GM23338 (cell line): ENCODE measurements around the gene GET3. TPM values are rescaled to one million over a fixed set of nuclear protein-coding genes. Genes with fewer than 3 reads are reported as not detected.

ENCODE experiments used
- ATAC-seq: fragments of 200-7000 bp; cut with Tn5 transposase; 3 replicates; pipeline ENCODE4 v1.9.1; 2020
- DNase-seq: peaks from one replicate; pipeline ENCODE4 v3.0.0-alpha.2; 2015; ENCODE audit warnings: low spot score
- H2AFZ ChIP-seq: fragments of 200-600 bp; sonication (generic); 2 replicates; pipeline ENCODE4 v1.8.0; 2016; ENCODE audit warnings: antibody characterized with exemption, mild to moderate bottlenecking, moderate library complexity
- H3F3A ChIP-seq: fragments of 200-600 bp; sonication (generic); replicated peaks from 2 replicates; pipeline ENCODE4 v1.8.0; 2017; ENCODE audit warnings: antibody characterized with exemption, mixed run types, low read depth
- H3K27ac ChIP-seq: fragments of 200-600 bp; sonication (generic); 2 replicates; pipeline ENCODE4 v1.6.1; 2016; ENCODE audit warnings: low read depth
- H3K27me3 ChIP-seq: fragments of 200-600 bp; sonication (generic); 2 replicates; pipeline ENCODE4 v1.8.0; 2016; ENCODE audit warnings: mild to moderate bottlenecking, mixed run types, moderate library complexity; ENCODE audit not compliant: insufficient read depth
- H3K36me3 ChIP-seq: fragments of 200-600 bp; sonication (generic); 2 replicates; pipeline ENCODE4 v1.8.0; 2016; ENCODE audit warnings: mild to moderate bottlenecking; ENCODE audit not compliant: insufficient read depth
- H3K4me1 ChIP-seq: fragments of 200-600 bp; sonication (generic); 2 replicates; pipeline ENCODE4 v1.8.0; 2016; ENCODE audit warnings: mild to moderate bottlenecking, moderate library complexity; ENCODE audit not compliant: insufficient read depth
- H3K4me2 ChIP-seq: fragments of 200-600 bp; sonication (generic); 2 replicates; pipeline ENCODE4 v1.7.1; 2017; ENCODE audit warnings: mixed run types
- H3K4me3 ChIP-seq: fragments of 200-600 bp; sonication (generic); 2 replicates; pipeline ENCODE4 v1.6.1; 2016; ENCODE audit warnings: mixed run types
- H3K79me2 ChIP-seq: fragments of 200-600 bp; sonication (generic); replicated peaks from 2 replicates; pipeline ENCODE4 v1.8.0; 2017; ENCODE audit warnings: mild to moderate bottlenecking; ENCODE audit not compliant: insufficient read depth
- H3K9me2 ChIP-seq: fragments of 200-600 bp; sonication (generic); 2 replicates; pipeline ENCODE4 v1.8.0; 2017; ENCODE audit not compliant: insufficient read depth
- H4K20me1 ChIP-seq: fragments of 200-600 bp; sonication (generic); replicated peaks from 2 replicates; pipeline ENCODE4 v1.8.0; 2017; ENCODE audit warnings: mild to moderate bottlenecking; ENCODE audit not compliant: insufficient read depth
- H3K27ac Mint-ChIP-seq: 2 replicates; pipeline ENCODE4 v1.8.0; 2020; ENCODE audit warnings: inconsistent platforms, mild to moderate bottlenecking, moderate library complexity, mixed read lengths
- H3K27me3 Mint-ChIP-seq: 3 replicates; pipeline ENCODE4 v1.8.0; 2022; ENCODE audit warnings: low read depth, mild to moderate bottlenecking, moderate library complexity, mixed read lengths, inconsistent platforms; ENCODE audit not compliant: insufficient read depth, poor library complexity
- H3K36me3 Mint-ChIP-seq: 3 replicates; pipeline ENCODE4 v1.8.0; 2021; ENCODE audit warnings: low read depth, mild to moderate bottlenecking, inconsistent platforms, moderate library complexity, mixed read lengths
- H3K4me1 Mint-ChIP-seq: 3 replicates; pipeline ENCODE4 v1.8.0; 2020; ENCODE audit warnings: mild to moderate bottlenecking, inconsistent platforms, mixed read lengths
- H3K4me3 Mint-ChIP-seq: 3 replicates; pipeline ENCODE4 v1.8.0; 2021; ENCODE audit warnings: moderate library complexity, mild to moderate bottlenecking, inconsistent platforms, mixed read lengths
- H3K9me3 Mint-ChIP-seq: 3 replicates; pipeline ENCODE4 v1.8.0; 2020; ENCODE audit warnings: moderate library complexity, mild to moderate bottlenecking, inconsistent platforms, mixed read lengths
- CREB1 ChIP-seq: fragments of 250-450 bp; sonication (Bioruptor Pico); IDR thresholded peaks from 2 replicates; pipeline ENCODE4 v1.5.0; 2020; ENCODE audit warnings: low read depth, mild to moderate bottlenecking, moderate library complexity
- CTCF ChIP-seq, 2 experiments: fragments of 200-600 bp in 1 of 2; sonication (generic) in 1 of 2; conservative IDR thresholded peaks; 2 replicates each; pipeline versions ENCODE4 v1.5.1 to v1.6.1; 2016 to 2017; ENCODE audit warnings: antibody characterized with exemption in 2 of 2, low read depth in 2 of 2, mild to moderate bottlenecking in 2 of 2, moderate library complexity in 1 of 2
- ETS1 ChIP-seq: IDR thresholded peaks from 2 replicates; pipeline ENCODE4 v1.6.1; 2016; ENCODE audit warnings: antibody characterized with exemption
- EZH2phosphoT487 ChIP-seq: fragments of 200-600 bp; sonication (generic); IDR thresholded peaks from one replicate; pipeline ENCODE4 v1.8.1; 2018; ENCODE audit warnings: antibody characterized with exemption; ENCODE audit not compliant: unreplicated experiment
- JUNB ChIP-seq: IDR thresholded peaks from one replicate; pipeline ENCODE4 v1.6.1; 2016; ENCODE audit warnings: antibody characterized with exemption; ENCODE audit not compliant: unreplicated experiment
- NANOG ChIP-seq: IDR thresholded peaks from 2 replicates; pipeline ENCODE4 v1.6.1; 2016; ENCODE audit warnings: antibody characterized with exemption, borderline replicate concordance
- POLR2AphosphoS5 ChIP-seq: IDR thresholded peaks from 2 replicates; pipeline ENCODE4 v1.6.1; 2016; ENCODE audit warnings: antibody characterized with exemption, low read depth
- REST ChIP-seq: IDR thresholded peaks from one replicate; pipeline ENCODE4 v1.6.1; 2018; ENCODE audit warnings: antibody characterized with exemption; ENCODE audit not compliant: unreplicated experiment
- STAT1 ChIP-seq: IDR thresholded peaks from one replicate; pipeline ENCODE4 v1.6.1; 2016; ENCODE audit warnings: antibody characterized with exemption; ENCODE audit not compliant: unreplicated experiment
- ZNF331 ChIP-seq: fragments of 250-450 bp; sonication (Bioruptor Pico); IDR thresholded peaks from 2 replicates; pipeline ENCODE4 v1.5.0; 2020; ENCODE audit warnings: low read depth, mild to moderate bottlenecking, moderate library complexity
- ZNF462 ChIP-seq: fragments of 250-450 bp; sonication (Bioruptor Pico); IDR thresholded peaks from 2 replicates; pipeline ENCODE4 v1.5.0; 2020; ENCODE audit warnings: mild to moderate bottlenecking, moderate library complexity
- polyA plus RNA-seq: library from polyadenylated mRNA; unstranded; fragments of >200 nt; fragmentation: Nextera tagmentation; extraction: Ambion mirVana; gene quantifications from 2 replicates; pipeline ENCODE4 v1.2.1, GENCODE V29; 2016
- total RNA-seq: library from RNA; depleted of rRNA; stranded (reverse); fragments of >200 nt; shearing (Covaris generic); gene quantifications from 2 replicates; pipeline ENCODE4 v1.2.3, GENCODE V29; 2014

GET3 gene
- total and polyA plus RNA-seq, 2 experiments from 2014 or later: 90.4 to 109 TPM

- Histone ChIP-seq H3K4me3 (peak within 1 kb of the TSS; percentile 70), H3K27ac (no peak within 1 kb of the TSS), H3K36me3 (no peaks in the 10 kb centered on the region), H2AFZ (peak within 1 kb of the TSS; percentile 86), H4K20me1 (no peaks in the 10 kb centered on the region; the same call in 1 of the 2 replicates), H3K4me1 (no peaks in the 10 kb centered on the region; the same call in 1 of the 2 replicates), H3F3A (no peaks in the 10 kb centered on the region), H3K9me2 (no peaks in the 10 kb centered on the region), H3K79me2 (no peaks in the 10 kb centered on the region), H3K4me2 (peak within 1 kb of the TSS; percentile 89), H3K27me3 (peaks cover 11% of the 10 kb centered on the region; the same call in 1 of the 2 replicates)
- TF ChIP-seq EZH2phosphoT487 (no peak), ZNF462 (no peak), REST (no peak), STAT1 (no peak), JUNB (no peak), POLR2AphosphoS5 (no peak; the same call in 1 of the 2 replicates), ETS1 (no peak), CREB1 (no peak), ZNF331 (CRISPR knock-in tag) (no peak), NANOG (no peak), CTCF (conservative IDR thresholded peaks at IDR 0.05; ENCODE audit: low read depth in 2 of 2) (no peak)
- Mint-ChIP-seq H3K4me1 (peaks cover 14% of the 10 kb centered on the region; the same call in 2 of the 3 replicates), H3K4me3 (peak within 1 kb of the TSS; percentile 66), H3K36me3 (peaks cover 17% of the 10 kb centered on the region), H3K27ac (no peak within 1 kb of the TSS), H3K9me3 (no peaks in the 10 kb centered on the region), H3K27me3 (peaks cover 23% of the 10 kb centered on the region)
- peak; percentile 71 for ATAC-seq
- peak; percentile 83 for DNase-seq
These were observed 14.3 kb downstream of the GET3 start, which contains the start of gene BEST2 for GRCh38 chr19:12751635-12752034. BEST2 (plus strand) TSS chr19:12751791; CDS start chr19:12752593, 802 bp downstream.
